WTC11 (cell line): ENCODE data around the gene ALKBH8. TPM values are rescaled to one million over a fixed set of nuclear protein-coding genes. Genes with fewer than 3 reads are reported as not detected.
A peak's percentile ranks its signal among the peaks of the same experiment; 100 is the strongest.

ENCODE experiments used
- ATAC-seq: fragments of 200-7000 bp; cut with Tn5 transposase; 2 replicates; pipeline ENCODE4 v1.10.0; 2021; ENCODE audit warnings: mild to moderate bottlenecking, moderate library complexity
- CTCF ChIA-PET: fragments of 300-600 bp; sonication (Branson Sonifier 250); formaldehyde crosslinking; loops from one replicate; lab custom pipeline; 2021; ENCODE audit warnings: antibody characterized with exemption; lab: Charles Lee
- POLR2A ChIA-PET: fragments of 350-600 bp; sonication (Branson Sonifier 250); formaldehyde crosslinking; loops from one replicate; lab custom pipeline; 2021; ENCODE audit warnings: antibody characterized with exemption; lab: Charles Lee
- DNase-seq: peaks from one replicate; pipeline ENCODE4 v3.0.0; 2021; ENCODE audit warnings: low spot score
- H3K27ac Mint-ChIP-seq: 2 replicates; pipeline ENCODE4 v1.8.0; 2021; ENCODE audit warnings: mixed read lengths
- H3K27me3 Mint-ChIP-seq: 2 replicates; pipeline ENCODE4 v1.8.0; 2021; ENCODE audit warnings: low read depth, mild to moderate bottlenecking, moderate library complexity, mixed read lengths
- H3K36me3 Mint-ChIP-seq: 2 replicates; pipeline ENCODE4 v1.8.0; 2021; ENCODE audit warnings: mixed read lengths
- H3K4me1 Mint-ChIP-seq: 2 replicates; pipeline ENCODE4 v1.8.0; 2022; ENCODE audit warnings: mixed read lengths
- H3K4me3 Mint-ChIP-seq: 2 replicates; pipeline ENCODE4 v1.8.0; 2021; ENCODE audit warnings: mild to moderate bottlenecking, moderate library complexity, mixed read lengths
- H3K9me3 Mint-ChIP-seq: 2 replicates; pipeline ENCODE4 v1.8.0; 2021; ENCODE audit warnings: mixed read lengths
- CREM ChIP-seq: sonication (generic); formaldehyde crosslinking; IDR thresholded peaks from 2 replicates; pipeline ENCODE4 v1.8.1; 2022; ENCODE audit warnings: mild to moderate bottlenecking, missing genetic modification reagents, moderate library complexity
- ETV6 ChIP-seq: sonication (generic); formaldehyde crosslinking; IDR thresholded peaks from 2 replicates; pipeline ENCODE4 v1.8.1; 2022; ENCODE audit warnings: mild to moderate bottlenecking, missing genetic modification reagents
- ZNF232 ChIP-seq: sonication (generic); formaldehyde crosslinking; IDR thresholded peaks from 2 replicates; pipeline ENCODE4 v1.8.0; 2022; ENCODE audit warnings: mild to moderate bottlenecking, missing genetic modification reagents
- ZNF396 ChIP-seq: fragments of 250-450 bp; sonication (Bioruptor Pico); IDR thresholded peaks from 2 replicates; pipeline ENCODE4 v1.8.0; 2021; ENCODE audit warnings: mild to moderate bottlenecking, moderate library complexity, borderline replicate concordance
- total RNA-seq: library from RNA; stranded (reverse); gene quantifications from 3 replicates; pipeline ENCODE4 v1.2.3, GENCODE V29; 2021
- TF ChIP-seq, protein P1 (sequence below): sonication (generic); formaldehyde crosslinking; IDR thresholded peaks from 2 replicates; pipeline ENCODE4 v1.8.0; 2023; ENCODE audit warnings: mild to moderate bottlenecking, missing genetic modification reagents
- TF ChIP-seq, protein P2 (sequence below): sonication (generic); formaldehyde crosslinking; IDR thresholded peaks from 2 replicates; pipeline ENCODE4 v1.8.1; 2023; ENCODE audit warnings: mild to moderate bottlenecking, moderate library complexity, missing genetic modification reagents
- TF ChIP-seq, protein P3 (sequence below): sonication (generic); formaldehyde crosslinking; IDR thresholded peaks from 2 replicates; pipeline ENCODE4 v1.8.1; 2022; ENCODE audit warnings: low read depth, mild to moderate bottlenecking, moderate library complexity, missing genetic modification reagents, borderline replicate concordance
- TF ChIP-seq, protein P4 (sequence below): sonication (generic); formaldehyde crosslinking; IDR thresholded peaks from 2 replicates; pipeline ENCODE4 v1.8.1; 2023; ENCODE audit warnings: mild to moderate bottlenecking, missing genetic modification reagents
- TF ChIP-seq, protein P5 (sequence below): sonication (generic); formaldehyde crosslinking; IDR thresholded peaks from 2 replicates; pipeline ENCODE4 v1.8.0; 2023; ENCODE audit warnings: missing genetic modification reagents, mild to moderate bottlenecking, borderline replicate concordance
- TF ChIP-seq, protein P6 (sequence below): fragments of 250-450 bp; sonication (Bioruptor Pico); IDR thresholded peaks from 2 replicates; pipeline ENCODE4 v2.1.2; 2022; ENCODE audit warnings: mild to moderate bottlenecking, moderate library complexity

The ALKBH8 gene
- total RNA-seq, 1 experiment from 2014 or later: 9.5 TPM

DNA sequence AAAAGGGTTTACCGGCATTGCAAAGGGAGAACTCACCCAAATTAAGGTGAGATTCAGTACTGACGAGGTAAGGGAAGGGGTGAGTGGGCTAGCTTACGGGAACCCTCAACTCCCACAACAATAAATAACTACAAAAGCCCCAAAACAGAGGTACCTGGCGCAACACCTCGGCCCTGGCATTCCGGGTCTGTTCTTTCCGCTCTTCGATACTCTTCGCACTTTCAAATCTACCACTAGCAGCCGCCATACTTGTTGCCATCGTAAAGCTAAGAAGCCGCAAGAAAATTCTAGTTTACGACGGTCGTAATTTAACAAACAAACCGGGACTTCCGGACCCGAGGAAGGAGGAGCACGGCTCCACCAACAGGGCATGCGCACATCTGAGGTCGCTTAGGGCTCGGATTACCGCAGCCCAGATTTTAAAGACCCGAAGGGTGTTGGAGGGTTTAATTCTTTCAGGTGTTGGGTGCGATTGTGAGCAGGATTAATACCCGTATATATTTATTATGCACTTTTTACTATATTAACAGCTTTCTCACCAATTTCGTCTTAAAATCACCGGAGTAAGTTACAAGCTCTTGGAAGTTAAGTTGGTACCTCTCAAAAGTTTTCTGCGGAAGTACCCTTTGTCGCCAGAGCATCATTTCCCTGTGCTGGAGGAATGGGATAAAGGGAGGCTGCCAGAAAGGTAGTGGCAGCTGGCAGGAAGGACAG is 107.8 kb downstream of the ALKBH8 start, which contains the start of gene CWF19L2 (continued):
- TF ChIP-seq ETV6: 0 out of 2 replicates have a peak, but pooled peaks have one; percentile 30
- TF ChIP-seq, all 79 proteins: peak for 4

DNA sequence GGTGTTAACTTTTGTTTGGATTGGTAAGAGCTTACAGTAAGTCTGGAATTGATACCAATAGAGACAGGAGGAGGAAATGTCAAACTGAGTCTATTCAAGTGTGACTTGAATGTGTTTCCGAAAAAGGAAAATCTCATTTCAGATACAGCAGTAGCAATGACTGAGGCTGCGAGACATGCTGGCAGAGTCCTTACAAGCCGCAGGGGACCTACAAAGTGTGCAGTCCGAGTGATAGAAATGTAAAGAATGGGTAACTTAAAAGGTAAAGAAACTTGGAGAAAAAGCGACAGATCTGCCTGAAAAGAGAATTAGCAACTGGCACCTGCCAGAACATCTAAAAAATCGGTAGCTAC is 108.4 kb downstream of the ALKBH8 start:
- Mint-ChIP-seq H3K36me3 (peaks cover 12% of the 10 kb centered on the region), H3K27ac (peak overlapping the region; percentile 82), H3K4me1 (peaks cover 14% of the 10 kb centered on the region), H3K4me3 (peak overlapping the region; percentile 88), H3K27me3 (peaks cover 9% of the 10 kb centered on the region), H3K9me3 (no peaks in the 10 kb centered on the region)
- TF ChIP-seq CREM (CRISPR knock-in tag) (no peak), ZNF232 (CRISPR knock-in tag) (no peak), ZNF396 (CRISPR knock-in tag) (no peak)
- TF ChIP-seq, protein P1, sequence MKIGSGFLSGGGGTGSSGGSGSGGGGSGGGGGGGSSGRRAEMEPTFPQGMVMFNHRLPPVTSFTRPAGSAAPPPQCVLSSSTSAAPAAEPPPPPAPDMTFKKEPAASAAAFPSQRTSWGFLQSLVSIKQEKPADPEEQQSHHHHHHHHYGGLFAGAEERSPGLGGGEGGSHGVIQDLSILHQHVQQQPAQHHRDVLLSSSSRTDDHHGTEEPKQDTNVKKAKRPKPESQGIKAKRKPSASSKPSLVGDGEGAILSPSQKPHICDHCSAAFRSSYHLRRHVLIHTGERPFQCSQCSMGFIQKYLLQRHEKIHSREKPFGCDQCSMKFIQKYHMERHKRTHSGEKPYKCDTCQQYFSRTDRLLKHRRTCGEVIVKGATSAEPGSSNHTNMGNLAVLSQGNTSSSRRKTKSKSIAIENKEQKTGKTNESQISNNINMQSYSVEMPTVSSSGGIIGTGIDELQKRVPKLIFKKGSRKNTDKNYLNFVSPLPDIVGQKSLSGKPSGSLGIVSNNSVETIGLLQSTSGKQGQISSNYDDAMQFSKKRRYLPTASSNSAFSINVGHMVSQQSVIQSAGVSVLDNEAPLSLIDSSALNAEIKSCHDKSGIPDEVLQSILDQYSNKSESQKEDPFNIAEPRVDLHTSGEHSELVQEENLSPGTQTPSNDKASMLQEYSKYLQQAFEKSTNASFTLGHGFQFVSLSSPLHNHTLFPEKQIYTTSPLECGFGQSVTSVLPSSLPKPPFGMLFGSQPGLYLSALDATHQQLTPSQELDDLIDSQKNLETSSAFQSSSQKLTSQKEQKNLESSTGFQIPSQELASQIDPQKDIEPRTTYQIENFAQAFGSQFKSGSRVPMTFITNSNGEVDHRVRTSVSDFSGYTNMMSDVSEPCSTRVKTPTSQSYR: no peak
- TF ChIP-seq, protein P2, sequence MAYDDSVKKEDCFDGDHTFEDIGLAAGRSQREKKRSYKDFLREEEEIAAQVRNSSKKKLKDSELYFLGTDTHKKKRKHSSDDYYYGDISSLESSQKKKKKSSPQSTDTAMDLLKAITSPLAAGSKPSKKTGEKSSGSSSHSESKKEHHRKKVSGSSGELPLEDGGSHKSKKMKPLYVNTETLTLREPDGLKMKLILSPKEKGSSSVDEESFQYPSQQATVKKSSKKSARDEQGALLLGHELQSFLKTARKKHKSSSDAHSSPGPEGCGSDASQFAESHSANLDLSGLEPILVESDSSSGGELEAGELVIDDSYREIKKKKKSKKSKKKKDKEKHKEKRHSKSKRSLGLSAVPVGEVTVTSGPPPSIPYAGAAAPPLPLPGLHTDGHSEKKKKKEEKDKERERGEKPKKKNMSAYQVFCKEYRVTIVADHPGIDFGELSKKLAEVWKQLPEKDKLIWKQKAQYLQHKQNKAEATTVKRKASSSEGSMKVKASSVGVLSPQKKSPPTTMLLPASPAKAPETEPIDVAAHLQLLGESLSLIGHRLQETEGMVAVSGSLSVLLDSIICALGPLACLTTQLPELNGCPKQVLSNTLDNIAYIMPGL (CRISPR knock-in tag): no peak
- TF ChIP-seq, protein P3, sequence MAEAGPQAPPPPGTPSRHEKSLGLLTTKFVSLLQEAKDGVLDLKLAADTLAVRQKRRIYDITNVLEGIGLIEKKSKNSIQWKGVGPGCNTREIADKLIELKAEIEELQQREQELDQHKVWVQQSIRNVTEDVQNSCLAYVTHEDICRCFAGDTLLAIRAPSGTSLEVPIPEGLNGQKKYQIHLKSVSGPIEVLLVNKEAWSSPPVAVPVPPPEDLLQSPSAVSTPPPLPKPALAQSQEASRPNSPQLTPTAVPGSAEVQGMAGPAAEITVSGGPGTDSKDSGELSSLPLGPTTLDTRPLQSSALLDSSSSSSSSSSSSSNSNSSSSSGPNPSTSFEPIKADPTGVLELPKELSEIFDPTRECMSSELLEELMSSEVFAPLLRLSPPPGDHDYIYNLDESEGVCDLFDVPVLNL (CRISPR knock-in tag): no peak
- TF ChIP-seq, protein P4, sequence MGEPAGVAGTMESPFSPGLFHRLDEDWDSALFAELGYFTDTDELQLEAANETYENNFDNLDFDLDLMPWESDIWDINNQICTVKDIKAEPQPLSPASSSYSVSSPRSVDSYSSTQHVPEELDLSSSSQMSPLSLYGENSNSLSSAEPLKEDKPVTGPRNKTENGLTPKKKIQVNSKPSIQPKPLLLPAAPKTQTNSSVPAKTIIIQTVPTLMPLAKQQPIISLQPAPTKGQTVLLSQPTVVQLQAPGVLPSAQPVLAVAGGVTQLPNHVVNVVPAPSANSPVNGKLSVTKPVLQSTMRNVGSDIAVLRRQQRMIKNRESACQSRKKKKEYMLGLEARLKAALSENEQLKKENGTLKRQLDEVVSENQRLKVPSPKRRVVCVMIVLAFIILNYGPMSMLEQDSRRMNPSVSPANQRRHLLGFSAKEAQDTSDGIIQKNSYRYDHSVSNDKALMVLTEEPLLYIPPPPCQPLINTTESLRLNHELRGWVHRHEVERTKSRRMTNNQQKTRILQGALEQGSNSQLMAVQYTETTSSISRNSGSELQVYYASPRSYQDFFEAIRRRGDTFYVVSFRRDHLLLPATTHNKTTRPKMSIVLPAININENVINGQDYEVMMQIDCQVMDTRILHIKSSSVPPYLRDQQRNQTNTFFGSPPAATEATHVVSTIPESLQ: no peak
- TF ChIP-seq, protein P5, sequence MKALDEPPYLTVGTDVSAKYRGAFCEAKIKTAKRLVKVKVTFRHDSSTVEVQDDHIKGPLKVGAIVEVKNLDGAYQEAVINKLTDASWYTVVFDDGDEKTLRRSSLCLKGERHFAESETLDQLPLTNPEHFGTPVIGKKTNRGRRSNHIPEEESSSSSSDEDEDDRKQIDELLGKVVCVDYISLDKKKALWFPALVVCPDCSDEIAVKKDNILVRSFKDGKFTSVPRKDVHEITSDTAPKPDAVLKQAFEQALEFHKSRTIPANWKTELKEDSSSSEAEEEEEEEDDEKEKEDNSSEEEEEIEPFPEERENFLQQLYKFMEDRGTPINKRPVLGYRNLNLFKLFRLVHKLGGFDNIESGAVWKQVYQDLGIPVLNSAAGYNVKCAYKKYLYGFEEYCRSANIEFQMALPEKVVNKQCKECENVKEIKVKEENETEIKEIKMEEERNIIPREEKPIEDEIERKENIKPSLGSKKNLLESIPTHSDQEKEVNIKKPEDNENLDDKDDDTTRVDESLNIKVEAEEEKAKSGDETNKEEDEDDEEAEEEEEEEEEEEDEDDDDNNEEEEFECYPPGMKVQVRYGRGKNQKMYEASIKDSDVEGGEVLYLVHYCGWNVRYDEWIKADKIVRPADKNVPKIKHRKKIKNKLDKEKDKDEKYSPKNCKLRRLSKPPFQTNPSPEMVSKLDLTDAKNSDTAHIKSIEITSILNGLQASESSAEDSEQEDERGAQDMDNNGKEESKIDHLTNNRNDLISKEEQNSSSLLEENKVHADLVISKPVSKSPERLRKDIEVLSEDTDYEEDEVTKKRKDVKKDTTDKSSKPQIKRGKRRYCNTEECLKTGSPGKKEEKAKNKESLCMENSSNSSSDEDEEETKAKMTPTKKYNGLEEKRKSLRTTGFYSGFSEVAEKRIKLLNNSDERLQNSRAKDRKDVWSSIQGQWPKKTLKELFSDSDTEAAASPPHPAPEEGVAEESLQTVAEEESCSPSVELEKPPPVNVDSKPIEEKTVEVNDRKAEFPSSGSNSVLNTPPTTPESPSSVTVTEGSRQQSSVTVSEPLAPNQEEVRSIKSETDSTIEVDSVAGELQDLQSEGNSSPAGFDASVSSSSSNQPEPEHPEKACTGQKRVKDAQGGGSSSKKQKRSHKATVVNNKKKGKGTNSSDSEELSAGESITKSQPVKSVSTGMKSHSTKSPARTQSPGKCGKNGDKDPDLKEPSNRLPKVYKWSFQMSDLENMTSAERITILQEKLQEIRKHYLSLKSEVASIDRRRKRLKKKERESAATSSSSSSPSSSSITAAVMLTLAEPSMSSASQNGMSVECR (CRISPR knock-in tag): no peak
- TF ChIP-seq, protein P6, sequence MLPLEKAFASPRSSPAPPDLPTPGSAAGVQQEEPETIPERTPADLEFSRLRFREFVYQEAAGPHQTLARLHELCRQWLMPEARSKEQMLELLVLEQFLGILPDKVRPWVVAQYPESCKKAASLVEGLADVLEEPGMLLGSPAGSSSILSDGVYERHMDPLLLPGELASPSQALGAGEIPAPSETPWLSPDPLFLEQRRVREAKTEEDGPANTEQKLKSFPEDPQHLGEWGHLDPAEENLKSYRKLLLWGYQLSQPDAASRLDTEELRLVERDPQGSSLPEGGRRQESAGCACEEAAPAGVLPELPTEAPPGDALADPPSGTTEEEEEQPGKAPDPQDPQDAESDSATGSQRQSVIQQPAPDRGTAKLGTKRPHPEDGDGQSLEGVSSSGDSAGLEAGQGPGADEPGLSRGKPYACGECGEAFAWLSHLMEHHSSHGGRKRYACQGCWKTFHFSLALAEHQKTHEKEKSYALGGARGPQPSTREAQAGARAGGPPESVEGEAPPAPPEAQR (CRISPR knock-in tag): no peak
- CTCF ChIA-PET: interaction anchor here (0.7 to 1.6 kb wide), 4 partner anchors 14 to 232 kb away, joined by 3 read pairs; no protein-coding TSS in a partner anchor
- POLR2A ChIA-PET: interaction anchor here (0.7 kb wide), 1 partner anchor 766 kb away, joined by 3 read pairs; the partner anchor contains the start of gene ATM
- DNase-seq (no peak), ATAC-seq (peak; percentile 5)
